H1 (cell line): ENCODE measurements around the gene SLC39A8. TPM values are rescaled to one million over a fixed set of nuclear protein-coding genes. Genes with fewer than 3 reads are reported as not detected.
A peak's percentile ranks its signal among the peaks of the same experiment; 100 is the strongest.

Experiments
- ATF2 ChIP-seq: IDR thresholded peaks from 2 replicates; pipeline ENCODE4 v1.6.1; 2012; ENCODE audit warnings: low read length, inconsistent platforms
- BCL11A ChIP-seq, 2 experiments: IDR thresholded peaks; one replicate each; pipeline ENCODE4 v1.6.1; 2011; ENCODE audit warnings: low read depth in 2 of 2, low read length in 2 of 2, mild to moderate bottlenecking in 2 of 2
- CHD1 ChIP-seq: IDR thresholded peaks from 2 replicates; pipeline ENCODE4 v1.6.1; 2012; ENCODE audit warnings: low read depth, low read length, improper control_type of control experiment
- CHD2 ChIP-seq: IDR thresholded peaks from 2 replicates; pipeline ENCODE4 v1.6.1; 2012; ENCODE audit warnings: low read length, improper control_type of control experiment
- E2F6 ChIP-seq: IDR thresholded peaks from 2 replicates; pipeline ENCODE4 v1.6.1; 2012; ENCODE audit warnings: inconsistent platforms
- EGR1 ChIP-seq: IDR thresholded peaks from 2 replicates; pipeline ENCODE4 v1.6.1; 2011; ENCODE audit warnings: low read depth, low read length, borderline replicate concordance
- NRF1 ChIP-seq: IDR thresholded peaks from 2 replicates; pipeline ENCODE4 v1.6.1; 2011; ENCODE audit warnings: mild to moderate bottlenecking, low read depth, low read length, improper control_type of control experiment
- POLR2AphosphoS5 ChIP-seq: IDR thresholded peaks from 2 replicates; pipeline ENCODE4 v1.6.1; 2011; ENCODE audit warnings: low read depth, low read length
- SAP30 ChIP-seq: fragments of 300-600 bp; sonication (generic); IDR thresholded peaks from 2 replicates; pipeline ENCODE4 v1.7.1; 2012; ENCODE audit warnings: low read length, moderate library complexity, mild to moderate bottlenecking, inconsistent platforms; ENCODE audit not compliant: insufficient read depth, insufficient replicate concordance
- SP4 ChIP-seq: IDR thresholded peaks from 2 replicates; pipeline ENCODE4 v1.6.1; 2012; ENCODE audit warnings: low read length, inconsistent platforms
- YY1 ChIP-seq: IDR thresholded peaks from 2 replicates; pipeline ENCODE4 v1.6.1; 2011; ENCODE audit warnings: low read depth, mild to moderate bottlenecking, low read length
- polyA plus RNA-seq, 7 experiments: library from polyadenylated mRNA; depleted of rRNA in 3 of 7; stranded (reverse) in 5 of 7; unstranded in 2 of 7; fragments of >200 nt in 5 of 7; fragments of 200-250 nt in 2 of 7; gene quantifications; 1 replicate in 5 of 7; 2 replicates in 1 of 7; 4 replicates in 1 of 7; pipeline versions ENCODE4 v1.2.1 to v1.2.3, GENCODE V29; 2011 to 2013; ENCODE audit warnings: missing spikeins in 2 of 7, mixed read lengths in 2 of 7
- total RNA-seq: library from RNA; stranded (reverse); fragmentation: NEBNext Ultra II Directional; extraction: Animal tissue kit (Norgen Biotek cat#: 25700); gene quantifications from 2 replicates; pipeline ENCODE4 v1.2.1, GENCODE V29; 2021

SLC39A8 gene
- total and polyA plus RNA-seq, 2 of the 8 experiments (the other 6 are each of a cell fraction or from before 2014, with no cell fraction given) = 6.4 to 38.7 TPM

- peak; percentile 39 for TF ChIP-seq ATF2
- TF ChIP-seq EGR1 = peak; percentile 57; the same call in 1 of the 2 replicates
- TF ChIP-seq NRF1 = no peak
- TF ChIP-seq SAP30 = no peak
- no peak for TF ChIP-seq CHD1
- peak; percentile 51; the same call in 1 of the 2 replicates for TF ChIP-seq CHD2
- no peak for TF ChIP-seq SP4
- peak; percentile 8; the same call in 1 of the 2 replicates for TF ChIP-seq YY1
- peak; percentile 43 for TF ChIP-seq POLR2AphosphoS5
- peak; percentile 95 for TF ChIP-seq E2F6
- TF ChIP-seq BCL11A (IDR thresholded peaks at IDR 0.05; ENCODE audit: low read depth in 2 of 2, low read length in 2 of 2) = no peak
Observed at GRCh38 chr4:102344954-102345794, at the start of gene SLC39A8 (continued).
